A549 (cell line): ENCODE data around the gene HPD. TPM values are rescaled to one million over a fixed set of nuclear protein-coding genes. Genes with fewer than 3 reads are reported as not detected.

ENCODE experiments used
- ATAC-seq, 2 experiments: fragments of 200-7000 bp in 1 of 2; fragments of >200 bp in 1 of 2; cut with Nextera tagmentation in 1 of 2; cut with Tn5 transposase in 1 of 2; 3 replicates each; pipeline versions ENCODE4 v1.8.0 to v1.9.1; 2018 to 2020; ENCODE audit warnings: mild to moderate bottlenecking in 1 of 2, moderate library complexity in 1 of 2
- CTCF ChIA-PET: fragments of 300-600 bp; sonication (Branson Sonifier 250); formaldehyde crosslinking; extraction: SDS; loops from one replicate; lab custom pipeline; 2021; ENCODE audit warnings: antibody characterized with exemption, inconsistent platforms; lab: Yijun Ruan, JAX
- POLR2A ChIA-PET: fragments of 350-600 bp; formaldehyde crosslinking; extraction: SDS; loops from one replicate; lab custom pipeline; 2021; ENCODE audit warnings: antibody characterized with exemption, inconsistent platforms; lab: Yijun Ruan, JAX
- DNase-seq, 2 experiments: peaks; one replicate each; pipeline versions ENCODE4 v3.0.0 to v3.0.0-alpha.2; 2011 to 2016; ENCODE audit warnings: low read depth in 1 of 2, low spot score in 1 of 2
- FAIRE-seq: peaks from 2 replicates; lab custom pipeline; 2011; peaks lifted over from hg19 to GRCh38; lab: Jason Lieb, UNC
- H3K27ac ChIP-seq, 2 experiments: fragments of >200 bp; sonication (Bioruptor Twin); formaldehyde crosslinking; 3 replicates each; pipeline ENCODE4 v1.5.1; 2016 to 2017
- H3K4me1 ChIP-seq: fragments of >200 bp; sonication (Bioruptor Twin); formaldehyde crosslinking; 3 replicates; pipeline ENCODE4 v1.6.1; 2016
- H3K4me2 ChIP-seq: fragments of >200 bp; sonication (Bioruptor Twin); formaldehyde crosslinking; 3 replicates; pipeline ENCODE4 v1.6.1; 2016
- H3K4me3 ChIP-seq: fragments of >200 bp; sonication (Bioruptor Twin); formaldehyde crosslinking; 3 replicates; pipeline ENCODE4 v1.5.1; 2016
- H3K9me3 ChIP-seq: fragments of >200 bp; sonication (Bioruptor Twin); formaldehyde crosslinking; 3 replicates; pipeline ENCODE4 v1.6.1; 2016
- BHLHE40 ChIP-seq: IDR thresholded peaks from 2 replicates; pipeline ENCODE4 v1.6.1; 2012; ENCODE audit warnings: low read depth, low read length, inconsistent platforms
- CEBPB ChIP-seq, 2 experiments: fragments of >200 bp in 1 of 2; sonication (Bioruptor Twin) in 1 of 2; formaldehyde crosslinking in 1 of 2; IDR thresholded peaks; 2 replicates each; pipeline ENCODE4 v1.6.1; 2012 to 2016
- EHF ChIP-seq: fragments of 250-450 bp; sonication (Bioruptor Pico); IDR thresholded peaks from 2 replicates; pipeline ENCODE4 v1.5.0; 2020; ENCODE audit warnings: mild to moderate bottlenecking
- ELK1 ChIP-seq: fragments of 150-350 bp; IDR thresholded peaks from 2 replicates; pipeline ENCODE4 v1.6.1; 2014; ENCODE audit warnings: low read depth, mild to moderate bottlenecking, low read length
- ESRRA ChIP-seq: fragments of 150-350 bp; IDR thresholded peaks from 2 replicates; pipeline ENCODE4 v1.6.1; 2014; ENCODE audit warnings: mild to moderate bottlenecking, low read length, borderline replicate concordance
- HDAC2 ChIP-seq: fragments of 200-600 bp; sonication (generic); IDR thresholded peaks from 2 replicates; pipeline ENCODE4 v1.6.1; 2016
- HEYL ChIP-seq: fragments of 250-450 bp; sonication (Bioruptor Pico); IDR thresholded peaks from 2 replicates; pipeline ENCODE4 v1.8.0; 2021; ENCODE audit warnings: mild to moderate bottlenecking, moderate library complexity
- HOXB13 ChIP-seq: fragments of 250-450 bp; sonication (Bioruptor Pico); IDR thresholded peaks from 2 replicates; pipeline ENCODE4 v1.5.0; 2020; ENCODE audit warnings: low read depth, mild to moderate bottlenecking, moderate library complexity
- MAFK ChIP-seq: fragments of 450-650 bp; IDR thresholded peaks from 2 replicates; pipeline ENCODE4 v1.6.1; 2014; ENCODE audit not compliant: partially characterized antibody
- MYC ChIP-seq: IDR thresholded peaks from 2 replicates; pipeline ENCODE4 v1.6.1; 2012; ENCODE audit warnings: mild to moderate bottlenecking, inconsistent platforms, low read length, improper control_type of control experiment, borderline replicate concordance
- NFE2L2 ChIP-seq: fragments of 150-350 bp; conservative IDR thresholded peaks from 2 replicates; pipeline ENCODE4 v1.6.1; 2014; ENCODE audit warnings: low read length
- PHF8 ChIP-seq: fragments of 200-600 bp; sonication (generic); IDR thresholded peaks from 2 replicates; pipeline ENCODE4 v1.6.1; 2016; ENCODE audit warnings: low read depth, mild to moderate bottlenecking, antibody characterized with exemption, moderate library complexity, borderline replicate concordance
- RAD21 ChIP-seq, 2 experiments: fragments of >200 bp in 1 of 2; sonication (Bioruptor Twin) in 1 of 2; formaldehyde crosslinking in 1 of 2; IDR thresholded peaks in 1 of 2; conservative IDR thresholded peaks in 1 of 2; 2 replicates in 1 of 2; 3 replicates in 1 of 2; pipeline ENCODE4 v1.6.1; 2012 to 2018; ENCODE audit warnings: inconsistent platforms in 1 of 2
- RCOR1 ChIP-seq: fragments of 150-350 bp; IDR thresholded peaks from 2 replicates; pipeline ENCODE4 v1.6.1; 2014; ENCODE audit warnings: antibody characterized with exemption, low read length, low read depth
- RFX5 ChIP-seq: fragments of 450-650 bp; IDR thresholded peaks from 2 replicates; pipeline ENCODE4 v1.7.1; 2014; ENCODE audit warnings: antibody characterized with exemption, mild to moderate bottlenecking, moderate library complexity
- SMC3 ChIP-seq: fragments of >200 bp; sonication (Bioruptor Twin); formaldehyde crosslinking; IDR thresholded peaks from 3 replicates; pipeline ENCODE4 v1.6.1; 2018; ENCODE audit warnings: inconsistent platforms
- SREBF2 ChIP-seq: fragments of 450-650 bp; IDR thresholded peaks from 2 replicates; pipeline ENCODE4 v1.6.1; 2014; ENCODE audit warnings: mild to moderate bottlenecking, moderate library complexity
- TFCP2L1 ChIP-seq: fragments of 250-450 bp; sonication (Bioruptor Pico); IDR thresholded peaks from 2 replicates; pipeline ENCODE4 v1.5.0; 2021; ENCODE audit warnings: mild to moderate bottlenecking
- ZNF302 ChIP-seq: fragments of 250-450 bp; sonication (Bioruptor Pico); IDR thresholded peaks from 2 replicates; pipeline ENCODE4 v1.9.0; 2021; ENCODE audit warnings: inconsistent platforms, mild to moderate bottlenecking, moderate library complexity
- WGBS: methylation state at CpG from one replicate; pipeline ENCODE4 v1.1.6; 2017; ENCODE audit errors: missing lambda C conversion rate; 5-methylcytosine and 5-hydroxymethylcytosine counted together
- polyA plus RNA-seq, 4 experiments: library from polyadenylated mRNA; depleted of rRNA in 3 of 4; stranded (reverse); fragments of >200 nt; fragmentation: RNase III in 1 of 4; extraction: RNeasy Plus Mini Kit Qiagen cat#74134 plus additional on column Dnase treatment in 1 of 4; gene quantifications; 2 replicates in 3 of 4; 3 replicates in 1 of 4; pipeline ENCODE4 v1.2.3, GENCODE V29; 2011 to 2017
- TF ChIP-seq, protein P1 (sequence below): fragments of >200 bp; sonication (Bioruptor Twin); formaldehyde crosslinking; IDR thresholded peaks from 3 replicates; pipeline ENCODE4 v1.5.1; 2016
- TF ChIP-seq, protein P2 (sequence below): fragments of >200 bp; sonication (Bioruptor Twin); formaldehyde crosslinking; IDR thresholded peaks from 3 replicates; pipeline ENCODE4 v1.6.1; 2016
- TF ChIP-seq, protein P3 (sequence below): IDR thresholded peaks from 2 replicates; pipeline ENCODE4 v1.6.1; 2012

HPD gene
- polyA plus RNA-seq, 2 of the 4 experiments (the other 2 are of a cell fraction): 1.7 to 1.8 TPM

- DNase-seq: no peak
- no peak overlapping the region for H3K4me2 ChIP-seq
- 77% methylated on average over 1 of the region's 1 CpG for WGBS
- TF ChIP-seq RCOR1 (no peak), SMC3 (no peak), TFCP2L1 (CRISPR knock-in tag) (no peak), HDAC2 (no peak), ZNF302 (CRISPR knock-in tag) (no peak), PHF8 (no peak), HOXB13 (CRISPR knock-in tag) (no peak), MAFK (no peak), HEYL (CRISPR knock-in tag) (no peak), MYC (no peak), SREBF2 (no peak)
- TF ChIP-seq, protein P1, sequence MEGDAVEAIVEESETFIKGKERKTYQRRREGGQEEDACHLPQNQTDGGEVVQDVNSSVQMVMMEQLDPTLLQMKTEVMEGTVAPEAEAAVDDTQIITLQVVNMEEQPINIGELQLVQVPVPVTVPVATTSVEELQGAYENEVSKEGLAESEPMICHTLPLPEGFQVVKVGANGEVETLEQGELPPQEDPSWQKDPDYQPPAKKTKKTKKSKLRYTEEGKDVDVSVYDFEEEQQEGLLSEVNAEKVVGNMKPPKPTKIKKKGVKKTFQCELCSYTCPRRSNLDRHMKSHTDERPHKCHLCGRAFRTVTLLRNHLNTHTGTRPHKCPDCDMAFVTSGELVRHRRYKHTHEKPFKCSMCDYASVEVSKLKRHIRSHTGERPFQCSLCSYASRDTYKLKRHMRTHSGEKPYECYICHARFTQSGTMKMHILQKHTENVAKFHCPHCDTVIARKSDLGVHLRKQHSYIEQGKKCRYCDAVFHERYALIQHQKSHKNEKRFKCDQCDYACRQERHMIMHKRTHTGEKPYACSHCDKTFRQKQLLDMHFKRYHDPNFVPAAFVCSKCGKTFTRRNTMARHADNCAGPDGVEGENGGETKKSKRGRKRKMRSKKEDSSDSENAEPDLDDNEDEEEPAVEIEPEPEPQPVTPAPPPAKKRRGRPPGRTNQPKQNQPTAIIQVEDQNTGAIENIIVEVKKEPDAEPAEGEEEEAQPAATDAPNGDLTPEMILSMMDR: no peak
- TF ChIP-seq, protein P2, sequence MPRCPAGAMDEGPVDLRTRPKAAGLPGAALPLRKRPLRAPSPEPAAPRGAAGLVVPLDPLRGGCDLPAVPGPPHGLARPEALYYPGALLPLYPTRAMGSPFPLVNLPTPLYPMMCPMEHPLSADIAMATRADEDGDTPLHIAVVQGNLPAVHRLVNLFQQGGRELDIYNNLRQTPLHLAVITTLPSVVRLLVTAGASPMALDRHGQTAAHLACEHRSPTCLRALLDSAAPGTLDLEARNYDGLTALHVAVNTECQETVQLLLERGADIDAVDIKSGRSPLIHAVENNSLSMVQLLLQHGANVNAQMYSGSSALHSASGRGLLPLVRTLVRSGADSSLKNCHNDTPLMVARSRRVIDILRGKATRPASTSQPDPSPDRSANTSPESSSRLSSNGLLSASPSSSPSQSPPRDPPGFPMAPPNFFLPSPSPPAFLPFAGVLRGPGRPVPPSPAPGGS: no peak
- TF ChIP-seq, all 56 proteins: peak for 0
- Histone ChIP-seq H3K9me3 (no peaks in the 10 kb centered on the region), H3K4me1 (peaks cover 20% of the 10 kb centered on the region), H3K4me3 (no peak overlapping the region), H3K27ac (peak overlapping the region; percentile 14 to 29; a peak in 3 of 6 replicates)
- no peak for FAIRE-seq
- peak; percentile 17 to 37; a peak in 3 of 6 replicates for ATAC-seq
- ChIA-PET POLR2A (no interaction called here), CTCF (interaction anchor here (0.8 to 2.3 kb wide), 4 partner anchors 13 to 178 kb away, joined by 3 to 10 read pairs (median 4); partner anchors contain the start of genes PSMD9 and RHOF)
These were observed 1.6 kb upstream of the HPD start for GRCh38 chr12:121860257-121860656.

DNA sequence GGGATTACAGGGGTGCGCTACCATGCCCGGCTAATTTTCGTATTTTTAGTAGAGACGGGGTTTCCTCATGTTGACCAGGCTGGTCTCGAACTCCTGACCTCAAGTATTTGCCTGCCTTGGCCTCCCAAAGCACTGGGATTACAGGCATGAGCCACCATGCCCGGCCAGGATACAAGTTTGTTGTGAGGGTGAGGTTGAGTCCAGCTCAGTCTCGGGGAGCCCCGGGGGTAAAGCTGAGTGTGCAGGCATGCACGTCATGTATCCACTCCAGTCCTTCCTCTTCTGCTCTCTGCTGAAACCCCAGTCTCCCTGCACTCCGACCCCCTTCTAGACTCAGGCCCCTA is 369 bp downstream of the HPD start:
- DNase-seq (no peak), ATAC-seq (no peak)
- no peaks in the 10 kb centered on the region for H3K9me3 ChIP-seq
- POLR2A ChIA-PET: no interaction called here
- 90% methylated on average over 10 of the region's 10 CpGs for WGBS
- TF ChIP-seq EHF (CRISPR knock-in tag): no peak
- TF ChIP-seq ELK1: no peak
- no peak for TF ChIP-seq RFX5
- TF ChIP-seq RCOR1: no peak
- TF ChIP-seq RAD21 (conservative IDR thresholded peaks at IDR 0.05 in 1 of 2, IDR thresholded peaks at IDR 0.05 in 1 of 2): no peak
- TF ChIP-seq HEYL (CRISPR knock-in tag): no peak
- TF ChIP-seq CEBPB (IDR thresholded peaks at IDR 0.05): no peak
- no peak for TF ChIP-seq NFE2L2
- TF ChIP-seq, protein P3, sequence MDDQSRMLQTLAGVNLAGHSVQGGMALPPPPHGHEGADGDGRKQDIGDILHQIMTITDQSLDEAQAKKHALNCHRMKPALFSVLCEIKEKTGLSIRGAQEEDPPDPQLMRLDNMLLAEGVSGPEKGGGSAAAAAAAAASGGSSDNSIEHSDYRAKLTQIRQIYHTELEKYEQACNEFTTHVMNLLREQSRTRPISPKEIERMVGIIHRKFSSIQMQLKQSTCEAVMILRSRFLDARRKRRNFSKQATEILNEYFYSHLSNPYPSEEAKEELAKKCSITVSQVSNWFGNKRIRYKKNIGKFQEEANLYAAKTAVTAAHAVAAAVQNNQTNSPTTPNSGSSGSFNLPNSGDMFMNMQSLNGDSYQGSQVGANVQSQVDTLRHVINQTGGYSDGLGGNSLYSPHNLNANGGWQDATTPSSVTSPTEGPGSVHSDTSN: no peak
- no peak for TF ChIP-seq BHLHE40
- no peak for TF ChIP-seq ESRRA
- TF ChIP-seq, all 56 proteins: peak for 0
- CTCF ChIA-PET: interaction anchor here (1.8 kb wide), 1 partner anchor 64 kb away, joined by 5 read pairs; no protein-coding TSS in a partner anchor
- H3K4me2 ChIP-seq: no peak overlapping the region
- peaks cover 20% of the 10 kb centered on the region for H3K4me1 ChIP-seq
- H3K4me3 ChIP-seq: no peak overlapping the region
- H3K27ac ChIP-seq: peak overlapping the region; percentile 14 to 52; a peak in 3 of 6 replicates
- no peak for FAIRE-seq
